ENCODE data around the gene PRKCB.

The PRKCB gene

DNA sequence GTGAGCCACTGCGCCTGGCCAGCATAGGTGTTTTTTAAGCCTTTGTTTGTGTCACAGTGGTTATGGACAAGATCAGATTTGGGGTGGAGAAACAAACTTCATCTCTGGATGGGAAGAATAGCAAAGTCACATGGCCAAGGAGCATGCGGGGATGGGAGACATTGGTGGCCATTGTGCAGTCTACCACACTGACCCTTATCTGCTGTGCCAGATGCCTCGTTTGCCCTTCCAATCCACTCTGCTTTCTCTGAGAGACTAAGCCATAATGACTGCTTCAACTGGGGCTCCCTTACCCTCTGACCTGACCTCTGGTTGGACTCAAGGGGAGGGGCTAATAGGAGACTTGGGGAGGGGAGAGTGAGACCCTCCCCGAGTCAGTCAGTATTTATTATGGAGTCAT, 166.8 kb downstream of the PRKCB start:
- no peak for DNase-seq (ENCODE audit: low read depth)
- TF ChIP-seq, protein P1, sequence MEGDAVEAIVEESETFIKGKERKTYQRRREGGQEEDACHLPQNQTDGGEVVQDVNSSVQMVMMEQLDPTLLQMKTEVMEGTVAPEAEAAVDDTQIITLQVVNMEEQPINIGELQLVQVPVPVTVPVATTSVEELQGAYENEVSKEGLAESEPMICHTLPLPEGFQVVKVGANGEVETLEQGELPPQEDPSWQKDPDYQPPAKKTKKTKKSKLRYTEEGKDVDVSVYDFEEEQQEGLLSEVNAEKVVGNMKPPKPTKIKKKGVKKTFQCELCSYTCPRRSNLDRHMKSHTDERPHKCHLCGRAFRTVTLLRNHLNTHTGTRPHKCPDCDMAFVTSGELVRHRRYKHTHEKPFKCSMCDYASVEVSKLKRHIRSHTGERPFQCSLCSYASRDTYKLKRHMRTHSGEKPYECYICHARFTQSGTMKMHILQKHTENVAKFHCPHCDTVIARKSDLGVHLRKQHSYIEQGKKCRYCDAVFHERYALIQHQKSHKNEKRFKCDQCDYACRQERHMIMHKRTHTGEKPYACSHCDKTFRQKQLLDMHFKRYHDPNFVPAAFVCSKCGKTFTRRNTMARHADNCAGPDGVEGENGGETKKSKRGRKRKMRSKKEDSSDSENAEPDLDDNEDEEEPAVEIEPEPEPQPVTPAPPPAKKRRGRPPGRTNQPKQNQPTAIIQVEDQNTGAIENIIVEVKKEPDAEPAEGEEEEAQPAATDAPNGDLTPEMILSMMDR (IDR thresholded peaks at IDR 0.05; ENCODE audit: control insufficient read depth, insufficient read depth, low read depth, low read length, missing control alignments): no peak
- no peak overlapping the region for H3K4me3 ChIP-seq (ENCODE audit: control insufficient read depth, low read depth, low read length)

DNA sequence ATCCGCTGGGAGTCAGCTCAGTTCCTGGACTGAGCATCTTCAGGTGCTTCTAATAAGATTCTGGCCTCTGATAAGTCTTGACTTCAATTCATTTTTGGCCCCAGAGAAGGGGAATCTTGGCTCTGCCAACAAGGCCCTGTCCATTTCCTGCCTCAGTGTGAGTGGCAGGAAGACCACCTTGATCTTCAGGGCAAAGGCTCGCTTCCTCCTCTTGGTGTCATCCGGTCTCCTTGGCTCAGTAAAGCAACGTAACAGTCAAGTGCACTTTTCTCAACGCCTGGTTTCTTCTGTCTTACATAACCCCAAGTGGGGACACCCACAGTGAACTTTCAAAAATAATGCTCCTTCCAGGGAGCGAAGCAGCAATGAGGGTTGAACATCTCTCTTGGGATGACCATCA, 169.8 kb downstream of the PRKCB start:
- no peak overlapping the region for H3K4me3 ChIP-seq (ENCODE audit: control insufficient read depth, low read depth, low read length)
- DNase-seq (ENCODE audit: low read depth): no peak
- TF ChIP-seq, protein P1 (IDR thresholded peaks at IDR 0.05; ENCODE audit: control insufficient read depth, insufficient read depth, low read depth, low read length, missing control alignments): no peak

DNA sequence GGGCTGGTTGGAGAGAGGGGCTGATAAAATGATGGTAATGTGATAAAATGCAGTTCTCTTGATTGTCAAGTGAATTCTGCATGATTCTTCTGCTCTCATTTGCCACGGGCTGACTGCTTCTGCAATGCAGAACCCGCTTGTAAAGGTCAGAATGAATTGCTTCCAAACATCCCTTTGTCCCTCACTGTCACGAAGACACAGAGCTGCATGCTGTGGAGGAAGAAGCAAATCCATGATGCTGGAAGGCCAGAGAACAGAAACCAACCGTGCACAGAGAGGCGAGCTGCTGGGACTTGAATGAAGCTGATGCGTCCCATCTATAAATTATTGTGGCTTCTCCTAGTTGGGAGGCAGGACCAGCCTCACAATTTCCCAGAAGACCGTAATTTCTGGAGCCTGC, 171.6 kb downstream of the PRKCB start:
- TF ChIP-seq, protein P1 (IDR thresholded peaks at IDR 0.05; ENCODE audit: control insufficient read depth, insufficient read depth, low read depth, low read length, missing control alignments): no peak
- no peak for DNase-seq (ENCODE audit: low read depth)

DNA sequence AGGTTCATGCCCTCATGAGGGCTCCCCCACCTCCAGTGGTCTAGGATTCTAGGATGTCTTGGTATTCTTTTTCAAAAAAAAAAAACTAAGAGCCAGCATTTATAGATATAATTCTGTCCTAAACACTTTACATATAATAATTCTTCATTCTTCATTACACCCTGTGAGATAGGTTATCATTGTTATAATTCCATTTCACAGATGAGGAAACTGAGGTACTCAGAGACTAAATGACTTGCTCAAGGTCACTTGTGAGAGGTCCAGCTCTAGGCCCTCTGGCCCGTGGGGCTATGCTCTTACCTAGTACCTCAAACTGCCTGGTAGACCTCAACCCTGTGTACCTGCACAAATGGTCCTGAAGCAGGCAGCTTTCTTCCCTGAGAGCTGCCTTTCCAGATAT, 172.2 kb downstream of the PRKCB start:
- no peak for DNase-seq (ENCODE audit: low read depth)
- H3K4me3 ChIP-seq (ENCODE audit: control insufficient read depth, low read depth, low read length): no peak overlapping the region
- TF ChIP-seq, protein P1 (IDR thresholded peaks at IDR 0.05; ENCODE audit: control insufficient read depth, insufficient read depth, low read depth, low read length, missing control alignments): no peak

More for the DNA sequence above, 171.6 kb downstream of the PRKCB start:
- no peak overlapping the region for H3K4me3 ChIP-seq (ENCODE audit: control insufficient read depth, low read depth, low read length)

DNA sequence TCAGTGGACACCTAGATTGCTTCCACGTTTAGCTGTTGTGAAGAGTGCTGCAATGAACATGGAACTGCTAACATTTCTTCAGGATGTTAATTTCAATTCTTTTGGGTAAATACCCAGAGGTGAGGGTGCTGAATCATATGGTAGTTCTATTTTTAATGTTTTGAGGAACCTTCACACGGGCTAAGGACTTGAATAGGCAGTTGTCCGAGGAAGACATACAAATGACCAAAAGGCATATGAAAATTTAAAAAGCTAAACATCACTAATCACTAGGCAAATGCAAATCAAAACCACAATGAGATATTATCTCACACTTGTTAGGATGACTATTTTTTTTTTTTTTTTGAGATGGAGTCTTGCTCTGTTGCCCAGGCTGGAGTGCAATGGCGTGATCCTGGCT, 173.3 kb downstream of the PRKCB start:
- no peak for DNase-seq (ENCODE audit: low read depth)
- TF ChIP-seq, protein P1 (IDR thresholded peaks at IDR 0.05; ENCODE audit: control insufficient read depth, insufficient read depth, low read depth, low read length, missing control alignments): no peak
- H3K4me3 ChIP-seq (ENCODE audit: control insufficient read depth, low read depth, low read length): no peak overlapping the region

DNA sequence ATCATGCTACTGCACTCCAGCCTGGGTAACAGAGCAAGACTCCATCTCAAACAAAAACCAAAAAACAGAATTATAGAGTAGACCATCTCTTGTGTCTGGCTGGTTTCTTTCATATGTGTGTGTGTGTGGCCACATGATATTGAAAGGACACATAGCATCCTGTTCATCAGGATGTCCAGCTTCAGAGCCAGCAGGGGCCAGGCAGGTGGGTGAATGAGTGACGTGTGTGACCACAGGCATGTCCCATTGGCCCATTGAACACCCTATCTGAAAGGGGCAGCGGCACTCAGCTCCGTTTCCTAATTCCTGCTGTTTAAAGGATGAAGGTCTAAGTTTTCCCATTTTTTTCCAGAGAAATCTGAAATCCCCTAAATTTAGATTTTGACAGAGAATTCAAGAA, 174.2 kb downstream of the PRKCB start:
- no peak for DNase-seq (ENCODE audit: low read depth)
- TF ChIP-seq, protein P1 (IDR thresholded peaks at IDR 0.05; ENCODE audit: control insufficient read depth, insufficient read depth, low read depth, low read length, missing control alignments): no peak
- no peak overlapping the region for H3K4me3 ChIP-seq (ENCODE audit: control insufficient read depth, low read depth, low read length)
